ENCODE measurements around the gene ALAS1. TPM values are rescaled to one million over a fixed set of nuclear protein-coding genes. Genes with fewer than 3 reads are reported as not detected.

Gene ALAS1
- total RNA-seq, 1 donor from 2014 or later, result 56.3 TPM

DNA sequence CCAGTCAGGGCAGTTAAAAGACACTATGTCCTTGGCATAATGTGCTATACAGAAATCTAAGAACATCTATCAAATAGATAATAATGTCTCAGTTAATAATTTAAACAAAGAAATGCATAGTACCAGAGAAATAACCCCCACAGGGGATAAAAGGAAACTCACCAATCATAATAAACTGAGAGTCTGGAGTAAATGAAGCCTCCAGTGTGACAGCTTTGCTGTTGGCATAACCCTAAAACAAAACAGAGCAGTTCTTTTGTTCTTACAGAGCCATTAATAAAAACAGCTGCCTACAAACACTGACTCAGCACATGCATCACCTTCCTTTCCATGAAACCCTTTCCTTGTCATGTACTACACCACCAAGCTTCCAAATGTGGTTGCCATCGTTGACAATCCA lies 61.1 kb downstream of the ALAS1 start:
- H3K4me2 ChIP-seq (ENCODE audit: low read length), result no peak overlapping the region
- Mint-ChIP-seq H3K27ac (ENCODE audit: unreplicated experiment) (no peak overlapping the region), H3K4me1 (ENCODE audit: low read depth, unreplicated experiment) (no peaks in the 10 kb centered on the region), H3K27me3 (ENCODE audit: low read depth, unreplicated experiment) (no peaks in the 10 kb centered on the region), H3K9me3 (ENCODE audit: unreplicated experiment) (no peaks in the 10 kb centered on the region), H3K4me3 (ENCODE audit: unreplicated experiment) (no peak overlapping the region), H3K36me3 (ENCODE audit: low read depth, unreplicated experiment) (peaks cover 38% of the 10 kb centered on the region)
- no peak overlapping the region for H3K9ac ChIP-seq (ENCODE audit: low read length)
- H2AFZ ChIP-seq (ENCODE audit: low read depth, low read length), result no peak overlapping the region
- peaks cover 5% of the 10 kb centered on the region for H3K4me1 ChIP-seq (ENCODE audit: insufficient read depth, low read length)
- no peak for FAIRE-seq
- H3K4me3 ChIP-seq (ENCODE audit: insufficient read depth, low read depth, low read length), result no peak overlapping the region
- H4K20me1 ChIP-seq (ENCODE audit: insufficient read depth, low read length), result peaks cover 93% of the 10 kb centered on the region
- H3K27me3 ChIP-seq (ENCODE audit: insufficient read depth, low read length), result no peaks in the 10 kb centered on the region
- peaks cover 85% of the 10 kb centered on the region for H3K36me3 ChIP-seq (ENCODE audit: insufficient read depth, low read length)
- no peak for TF ChIP-seq CTCF (IDR thresholded peaks at IDR 0.05; ENCODE audit: insufficient read depth, low read depth, low read length)
- TF ChIP-seq EZH2 (IDR thresholded peaks at IDR 0.05; ENCODE audit: insufficient read depth, low read length), result no peak
- no peak overlapping the region for H3K27ac ChIP-seq (ENCODE audit: low read depth, low read length)
- no peak for DNase-seq (ENCODE audit: low read depth)
- no peaks in the 10 kb centered on the region for H3K9me3 ChIP-seq (ENCODE audit: insufficient read depth, low read depth, low read length)
- H3K79me2 ChIP-seq (ENCODE audit: insufficient read depth, low read length), result peaks cover 66% of the 10 kb centered on the region

DNA sequence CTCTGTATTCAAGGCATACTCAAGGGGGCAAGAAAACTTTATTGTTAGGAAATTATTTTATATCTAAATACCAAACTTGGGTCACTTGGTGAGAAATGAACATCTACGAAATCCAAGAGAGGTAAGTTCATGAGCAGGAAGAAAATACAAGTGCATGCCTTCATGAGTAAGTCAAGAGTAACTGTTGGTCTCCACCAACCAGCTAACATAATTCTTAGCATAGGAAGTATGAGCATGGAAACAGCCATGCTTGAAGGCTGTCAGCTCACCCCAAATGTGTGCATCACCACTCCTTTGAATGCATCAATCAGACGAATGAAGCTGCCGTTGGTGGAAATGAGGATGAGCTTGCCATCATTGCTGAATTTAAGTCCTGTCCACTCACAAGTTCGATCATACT lies 61.5 kb downstream of the ALAS1 start:
- DNase-seq (ENCODE audit: low read depth) (no peak), FAIRE-seq (no peak)
- H3K9me3 ChIP-seq (ENCODE audit: insufficient read depth, low read depth, low read length), result no peaks in the 10 kb centered on the region
- H3K4me2 ChIP-seq (ENCODE audit: low read length), result no peak overlapping the region
- H3K79me2 ChIP-seq (ENCODE audit: insufficient read depth, low read length), result peaks cover 70% of the 10 kb centered on the region
- H3K4me3 ChIP-seq (ENCODE audit: insufficient read depth, low read depth, low read length), result no peak overlapping the region
- H4K20me1 ChIP-seq (ENCODE audit: insufficient read depth, low read length), result peaks cover 93% of the 10 kb centered on the region
- peaks cover 85% of the 10 kb centered on the region for H3K36me3 ChIP-seq (ENCODE audit: insufficient read depth, low read length)
- H3K27ac Mint-ChIP-seq (ENCODE audit: unreplicated experiment), result no peak overlapping the region
- no peaks in the 10 kb centered on the region for H3K27me3 ChIP-seq (ENCODE audit: insufficient read depth, low read length)
- H3K27ac ChIP-seq (ENCODE audit: low read depth, low read length), result no peak overlapping the region
- no peaks in the 10 kb centered on the region for H3K27me3 Mint-ChIP-seq (ENCODE audit: low read depth, unreplicated experiment)
- no peak overlapping the region for H2AFZ ChIP-seq (ENCODE audit: low read depth, low read length)
- H3K36me3 Mint-ChIP-seq (ENCODE audit: low read depth, unreplicated experiment), result peaks cover 37% of the 10 kb centered on the region
- peaks cover 5% of the 10 kb centered on the region for H3K4me1 ChIP-seq (ENCODE audit: insufficient read depth, low read length)
- H3K4me3 Mint-ChIP-seq (ENCODE audit: unreplicated experiment), result no peak overlapping the region
- no peaks in the 10 kb centered on the region for H3K9me3 Mint-ChIP-seq (ENCODE audit: unreplicated experiment)
- H3K4me1 Mint-ChIP-seq (ENCODE audit: low read depth, unreplicated experiment), result no peaks in the 10 kb centered on the region
- H3K9ac ChIP-seq (ENCODE audit: low read length), result no peak overlapping the region
- TF ChIP-seq CTCF (IDR thresholded peaks at IDR 0.05; ENCODE audit: insufficient read depth, low read depth, low read length), result no peak
- TF ChIP-seq EZH2 (IDR thresholded peaks at IDR 0.05; ENCODE audit: insufficient read depth, low read length), result no peak

GRCh38 chr3:52262447-52262846 lies 64.5 kb downstream of the ALAS1 start:
- Mint-ChIP-seq H3K27me3 (ENCODE audit: low read depth, unreplicated experiment) (no peaks in the 10 kb centered on the region), H3K4me1 (ENCODE audit: low read depth, unreplicated experiment) (no peaks in the 10 kb centered on the region), H3K9me3 (ENCODE audit: unreplicated experiment) (no peaks in the 10 kb centered on the region), H3K4me3 (ENCODE audit: unreplicated experiment) (no peak overlapping the region), H3K36me3 (ENCODE audit: low read depth, unreplicated experiment) (peaks cover 34% of the 10 kb centered on the region), H3K27ac (ENCODE audit: unreplicated experiment) (no peak overlapping the region)
- TF ChIP-seq EZH2 (IDR thresholded peaks at IDR 0.05; ENCODE audit: insufficient read depth, low read length) (no peak), CTCF (IDR thresholded peaks at IDR 0.05; ENCODE audit: insufficient read depth, low read depth, low read length) (no peak)
- FAIRE-seq (no peak), DNase-seq (ENCODE audit: low read depth) (no peak)
- no peak overlapping the region for H3K9ac ChIP-seq (ENCODE audit: low read length)
- no peak overlapping the region for H3K27ac ChIP-seq (ENCODE audit: low read depth, low read length)
- H4K20me1 ChIP-seq (ENCODE audit: insufficient read depth, low read length), result peaks cover 88% of the 10 kb centered on the region
- H3K4me2 ChIP-seq (ENCODE audit: low read length), result no peak overlapping the region
- H3K9me3 ChIP-seq (ENCODE audit: insufficient read depth, low read depth, low read length), result no peaks in the 10 kb centered on the region
- H3K27me3 ChIP-seq (ENCODE audit: insufficient read depth, low read length), result no peaks in the 10 kb centered on the region
- H3K79me2 ChIP-seq (ENCODE audit: insufficient read depth, low read length), result peaks cover 70% of the 10 kb centered on the region
- H3K4me3 ChIP-seq (ENCODE audit: insufficient read depth, low read depth, low read length), result no peak overlapping the region
- H3K36me3 ChIP-seq (ENCODE audit: insufficient read depth, low read length), result peaks cover 78% of the 10 kb centered on the region
- H2AFZ ChIP-seq (ENCODE audit: low read depth, low read length), result no peak overlapping the region
- H3K4me1 ChIP-seq (ENCODE audit: insufficient read depth, low read length), result peaks cover 5% of the 10 kb centered on the region

Other genes starting within 250 kb of the ALAS1 start
- not detected in 2 replicates for gene GPR62, start 242.8 kb upstream of the ALAS1 start, total RNA-seq
- gene PCBP4, start 230.7 kb upstream of the ALAS1 start, total RNA-seq, result 95.4 and 102 TPM in 2 replicates
- gene ABHD14B, start 224.1 kb upstream of the ALAS1 start, total RNA-seq, result 10.3 and 12.3 TPM in 2 replicates
- 10.9 and 11.8 TPM in 2 replicates for gene ABHD14A, start 223.1 kb upstream of the ALAS1 start, total RNA-seq
- 16.4 and 21.1 TPM in 2 replicates for gene ACY1, start 214.6 kb upstream of the ALAS1 start, total RNA-seq
- gene RPL29, start 202.3 kb upstream of the ALAS1 start, total RNA-seq, result 768 and 872 TPM in 2 replicates
- 24.2 and 24.9 TPM in 2 replicates for gene DUSP7, start 141.6 kb upstream of the ALAS1 start, total RNA-seq
- 3.1 and 3.7 TPM in 2 replicates for gene POC1A, start 43.7 kb upstream of the ALAS1 start, total RNA-seq
- gene TLR9, start 27.5 kb downstream of the ALAS1 start, total RNA-seq, result 0.25 and 0.36 TPM in 2 replicates
- gene TWF2, start 41.0 kb downstream of the ALAS1 start, total RNA-seq, result 103 and 105 TPM in 2 replicates
- gene PPM1M, start 47.6 kb downstream of the ALAS1 start, total RNA-seq, result 8.9 and 9.1 TPM in 2 replicates
- gene WDR82, start 80.5 kb downstream of the ALAS1 start, total RNA-seq, result 57.4 and 59.7 TPM in 2 replicates
- 4.8 and 5.2 TPM in 2 replicates for gene GLYCTK, start 89.7 kb downstream of the ALAS1 start, total RNA-seq
- 2.2 and 2.3 TPM in 2 replicates for gene DNAH1, start 118.2 kb downstream of the ALAS1 start, total RNA-seq
- gene BAP1, start 211.8 kb downstream of the ALAS1 start, total RNA-seq, result 70.6 and 74.0 TPM in 2 replicates
- gene PHF7, start 212.5 kb downstream of the ALAS1 start, total RNA-seq, result 3.9 and 4.8 TPM in 2 replicates
- gene SEMA3G, start 246.9 kb downstream of the ALAS1 start, total RNA-seq, result 0.09 and 0.26 TPM in 2 replicates